GM23248 (cell line): Measurements from ENCODE around the gene NDUFA5.

Source experiments
- EZH2 ChIP-seq: fragments of 200-600 bp; sonication (generic); IDR thresholded peaks from 2 replicates; pipeline ENCODE4 v1.6.1; 2018; ENCODE audit warnings: antibody characterized with exemption, mild to moderate bottlenecking; ENCODE audit not compliant: insufficient read depth, poor library complexity, severe bottlenecking
- EZH2phosphoT487 ChIP-seq: fragments of 200-600 bp; sonication (generic); IDR thresholded peaks from 2 replicates; pipeline ENCODE4 v1.6.1; 2018; ENCODE audit warnings: antibody characterized with exemption, moderate library complexity, mild to moderate bottlenecking, low read depth; ENCODE audit not compliant: insufficient read depth

DNA sequence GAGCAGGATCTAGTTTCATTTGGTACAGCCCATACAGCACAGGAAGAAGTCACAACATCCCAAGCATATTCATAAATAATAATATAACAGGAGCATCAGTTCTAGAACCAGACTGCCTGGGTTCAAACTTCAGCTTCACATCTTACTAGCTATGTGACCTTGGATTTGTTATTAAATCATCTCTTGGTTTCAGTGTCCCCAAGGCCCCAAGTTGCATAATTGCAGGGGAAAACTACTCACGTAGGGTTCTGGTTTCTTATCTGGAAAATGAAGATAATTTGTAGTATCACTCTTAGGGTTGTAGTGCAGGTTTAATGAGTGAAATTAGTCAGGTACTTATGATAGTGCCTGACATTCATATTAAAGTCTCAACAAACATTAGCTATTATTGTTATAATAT lies 17.7 kb downstream of the NDUFA5 start:
- TF ChIP-seq EZH2phosphoT487 (no peak), EZH2 (no peak)
